Measurements from ENCODE around the gene KRT76.

KRT76 gene

DNA sequence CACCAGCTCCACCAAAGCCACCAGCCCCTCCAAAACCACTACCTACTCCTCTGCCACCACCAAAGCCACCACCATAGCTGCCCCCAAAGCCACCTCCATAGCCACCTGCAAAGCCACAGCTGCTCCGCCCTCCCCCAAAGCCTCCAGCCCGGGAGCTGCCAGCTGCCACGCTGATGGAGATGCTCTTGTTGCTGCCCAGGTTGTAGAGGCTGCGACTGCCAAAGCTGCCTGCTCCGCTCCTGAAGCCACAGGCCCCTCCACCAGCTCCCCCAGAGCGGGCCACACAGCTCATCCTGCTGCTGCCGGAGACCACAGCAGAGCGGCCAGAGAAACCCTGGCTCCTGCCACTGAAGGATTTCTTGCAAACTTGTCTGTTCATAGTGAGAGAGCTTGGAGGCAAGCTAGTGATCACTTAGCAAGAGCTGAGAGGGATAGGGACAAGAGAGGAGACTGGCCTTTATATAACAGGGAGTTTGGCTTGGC is at the start of gene KRT76:
Gene KRT76 (minus strand): TSS at position 433 of the 483 bp plus-strand sequence. CDS start 54 bp downstream, at position 379.
- no peak for DNase-seq (ENCODE audit: low spot score)

DNA sequence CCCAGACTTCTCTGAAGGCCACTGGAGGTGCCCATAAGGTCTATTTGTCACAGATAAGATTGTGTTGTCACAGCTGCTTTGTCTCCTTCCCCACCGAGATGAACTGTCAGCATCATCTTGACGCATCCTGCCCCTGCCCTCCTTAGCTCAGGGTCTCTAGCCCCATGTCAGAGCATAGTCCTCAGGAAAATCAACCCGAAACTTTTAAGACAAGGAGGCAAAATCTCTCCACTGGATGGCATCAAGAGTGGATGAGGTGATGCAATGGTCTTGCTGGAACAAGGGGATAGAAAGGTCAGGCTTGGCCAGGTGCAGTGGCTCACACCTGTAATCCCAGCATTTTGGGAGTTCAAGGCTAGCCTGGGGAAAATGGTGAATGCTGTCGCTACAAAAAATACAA is 48.8 kb upstream of the KRT76 start:
- DNase-seq (ENCODE audit: low spot score): no peak

DNA sequence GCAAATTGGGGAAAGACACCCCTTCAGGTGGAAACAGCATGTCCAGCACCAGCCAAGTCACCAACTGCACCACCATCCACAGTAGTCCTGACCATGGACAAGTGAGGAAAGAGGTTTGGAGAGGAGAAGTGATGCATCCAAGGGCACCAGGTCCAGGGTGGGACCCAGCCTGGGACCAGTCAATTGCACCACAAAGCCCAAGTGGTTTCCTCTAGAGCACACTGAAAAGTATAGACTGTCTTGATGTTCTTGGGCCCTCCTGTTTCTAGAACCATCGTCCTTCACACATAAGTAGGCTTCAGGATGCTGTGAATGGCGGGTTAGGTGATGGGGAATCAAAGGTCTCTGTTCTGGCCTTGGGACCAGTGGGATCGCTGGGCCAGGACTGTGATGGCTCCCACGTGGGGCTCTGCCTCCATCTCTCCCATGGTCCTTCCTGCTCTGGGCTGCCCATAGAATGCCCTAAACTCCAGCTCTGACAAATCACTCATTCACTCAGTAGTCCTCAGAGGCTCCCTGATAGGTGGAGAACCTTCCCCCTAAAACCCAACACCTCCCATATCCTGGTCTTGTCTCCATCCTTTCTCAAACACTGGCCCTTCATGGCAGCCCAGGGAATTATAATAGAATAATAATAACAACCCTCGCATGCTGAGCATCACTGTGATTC is 47.7 kb upstream of the KRT76 start:
- no peak for DNase-seq (ENCODE audit: low spot score)

DNA sequence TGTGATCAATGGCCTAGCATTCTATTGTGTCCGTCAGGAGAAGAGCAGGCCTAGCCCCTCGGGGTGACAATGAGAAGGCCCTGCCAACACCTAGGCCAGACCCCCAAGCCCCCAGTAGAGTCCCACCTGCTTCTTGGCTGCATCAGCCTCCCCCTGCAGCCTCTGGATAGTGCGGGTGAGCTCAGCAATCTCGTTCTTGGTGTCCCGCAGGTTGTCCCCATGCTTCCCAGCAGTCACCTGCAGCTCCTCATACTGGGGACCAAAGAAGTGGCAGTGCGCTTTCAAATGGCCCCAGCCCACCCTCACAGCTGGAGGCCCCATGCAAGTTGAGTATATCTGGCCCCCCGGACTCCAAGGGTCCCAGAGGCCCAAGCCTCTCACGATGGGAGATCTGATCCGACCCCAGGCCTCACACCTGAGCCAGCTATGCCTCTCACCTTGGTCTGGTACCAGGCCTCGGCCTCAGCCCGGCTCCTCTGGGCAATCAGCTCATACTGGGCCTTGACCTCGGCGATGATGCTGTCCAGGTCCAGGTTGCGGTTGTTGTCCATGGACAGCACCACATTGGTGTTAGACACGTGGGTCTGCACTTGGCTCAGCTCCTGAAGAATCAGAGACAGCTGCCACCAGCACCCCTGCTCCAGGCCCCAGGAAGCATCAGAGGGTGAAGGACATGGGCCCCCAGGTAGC is 46.8 kb upstream of the KRT76 start:
- DNase-seq (ENCODE audit: low spot score): no peak

DNA sequence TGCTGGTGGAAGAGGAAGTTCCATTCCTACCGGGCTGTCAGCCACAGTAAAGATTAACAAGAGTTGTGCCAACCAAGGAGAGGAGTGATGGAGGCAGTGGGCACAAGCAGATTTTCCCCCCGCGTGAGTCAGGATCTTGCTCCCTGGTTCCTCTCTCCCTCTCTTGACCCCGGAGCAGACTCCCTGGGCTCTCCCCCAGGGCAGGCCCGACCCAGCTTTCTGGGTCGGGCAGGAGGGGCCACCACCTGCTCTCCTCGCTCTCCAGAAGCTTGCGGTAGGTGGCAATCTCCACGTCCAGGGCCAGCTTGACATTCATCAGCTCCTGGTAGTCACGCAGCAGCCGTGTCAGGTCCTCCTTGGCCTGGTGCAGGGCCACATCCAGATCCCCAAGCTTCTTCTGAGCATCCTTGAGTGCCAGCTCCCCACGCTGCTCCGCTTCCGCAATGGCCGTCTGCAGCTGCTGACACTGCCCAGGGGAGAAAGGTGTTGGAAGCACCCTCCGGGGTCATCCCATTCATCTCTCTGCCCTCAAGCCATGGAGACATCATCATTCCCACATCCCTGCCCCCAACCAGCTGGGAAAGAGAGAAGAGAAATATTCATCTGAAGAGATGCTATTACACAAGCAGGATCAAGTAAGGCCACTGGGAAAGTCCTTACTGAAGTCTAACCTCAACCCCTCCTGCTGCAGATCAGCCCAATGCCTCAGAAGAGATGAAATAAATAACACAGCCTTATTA is 45.8 kb upstream of the KRT76 start:
- no peak for DNase-seq (ENCODE audit: low spot score)

DNA sequence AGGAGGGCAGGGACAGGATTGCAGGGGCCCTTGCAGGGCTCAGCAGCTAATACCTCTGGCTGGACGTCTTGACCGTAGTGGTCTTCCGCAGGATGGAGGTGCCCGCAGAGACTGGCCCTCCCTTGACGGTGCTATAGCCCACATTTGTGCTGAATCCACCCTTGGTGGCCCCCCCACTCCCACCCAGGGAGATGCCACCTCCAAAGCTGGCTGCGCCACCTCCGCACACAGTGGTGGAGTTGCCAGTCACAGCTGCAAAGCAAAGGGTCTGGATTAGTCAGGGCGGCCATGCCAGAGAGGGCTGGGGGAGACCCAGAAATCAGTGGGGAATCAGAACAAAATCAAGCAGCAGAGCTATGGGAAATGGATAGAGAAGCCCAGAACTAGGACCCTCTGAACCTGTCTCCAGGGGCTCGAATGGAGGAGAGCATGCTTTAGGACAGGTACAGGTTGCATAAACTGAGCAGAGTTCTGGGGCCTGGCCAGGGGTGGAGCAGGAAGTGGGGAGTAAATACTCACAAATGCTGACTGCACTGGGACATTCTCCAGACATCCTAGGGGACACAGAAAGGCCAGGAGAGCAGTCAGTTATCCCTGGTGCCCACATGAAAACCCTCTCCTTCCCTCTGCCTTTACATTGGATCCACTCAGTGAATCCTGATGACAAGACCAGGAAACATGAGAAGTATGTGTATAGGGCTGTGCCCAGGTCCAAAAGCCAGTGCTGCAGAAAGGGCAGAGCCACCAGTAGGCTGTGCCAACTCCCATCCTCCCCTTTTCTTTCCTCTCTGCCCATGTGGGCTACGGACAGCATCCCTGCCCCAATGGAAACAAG is 44.9 kb upstream of the KRT76 start:
- no peak for DNase-seq (ENCODE audit: low spot score)

DNA sequence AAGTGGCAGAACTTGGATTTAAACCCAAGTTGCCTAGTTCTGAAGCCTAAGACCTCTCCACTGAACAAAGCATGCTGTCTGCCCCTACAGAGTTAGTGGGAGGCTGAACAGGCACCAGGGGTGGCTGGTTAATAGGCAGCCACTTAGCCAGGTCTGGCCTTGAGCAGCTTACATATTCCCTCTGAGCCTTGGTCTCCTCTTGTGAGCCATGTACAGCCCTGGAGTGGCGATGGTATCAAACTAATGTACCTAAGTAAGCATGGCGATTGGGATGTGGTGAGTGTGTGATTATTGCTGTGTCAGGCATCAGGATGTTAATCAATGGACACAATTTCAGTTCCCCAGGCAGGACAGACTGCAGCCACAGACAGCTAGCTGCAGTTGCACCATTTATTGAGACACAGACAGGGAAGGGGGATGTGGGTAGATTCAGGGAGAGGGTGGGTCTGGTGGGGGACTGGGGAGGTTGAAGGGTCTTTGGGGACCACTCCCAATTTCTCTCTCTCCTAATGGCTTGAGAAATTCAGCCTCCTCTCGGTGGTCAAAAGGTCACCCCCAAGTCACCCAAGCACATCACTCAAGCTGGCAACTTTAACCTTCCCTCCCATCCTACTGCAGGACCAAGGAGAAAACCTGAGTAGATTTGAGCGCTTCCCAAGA is 44.1 kb upstream of the KRT76 start:
- no peak for DNase-seq (ENCODE audit: low spot score)

DNA sequence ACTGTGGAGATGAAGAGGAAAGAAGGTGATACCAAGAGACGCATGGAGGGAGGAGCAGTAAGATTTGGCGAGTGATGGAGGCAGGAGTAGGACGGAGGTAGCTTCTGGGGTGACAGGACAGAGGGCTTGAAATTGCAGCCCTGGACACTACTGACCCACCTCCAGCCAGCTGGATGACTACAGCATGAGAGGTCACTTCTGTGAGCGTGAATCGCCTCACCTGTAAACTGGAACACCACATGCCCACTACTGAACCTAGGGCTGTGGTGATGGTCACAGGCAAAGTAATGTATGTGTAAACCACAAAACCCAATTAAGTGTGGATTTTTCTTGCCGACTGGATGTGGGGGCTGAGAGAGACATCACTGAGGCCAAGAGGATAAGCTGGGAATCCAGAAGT is 43.4 kb upstream of the KRT76 start:
- DNase-seq (ENCODE audit: low spot score): no peak

DNA sequence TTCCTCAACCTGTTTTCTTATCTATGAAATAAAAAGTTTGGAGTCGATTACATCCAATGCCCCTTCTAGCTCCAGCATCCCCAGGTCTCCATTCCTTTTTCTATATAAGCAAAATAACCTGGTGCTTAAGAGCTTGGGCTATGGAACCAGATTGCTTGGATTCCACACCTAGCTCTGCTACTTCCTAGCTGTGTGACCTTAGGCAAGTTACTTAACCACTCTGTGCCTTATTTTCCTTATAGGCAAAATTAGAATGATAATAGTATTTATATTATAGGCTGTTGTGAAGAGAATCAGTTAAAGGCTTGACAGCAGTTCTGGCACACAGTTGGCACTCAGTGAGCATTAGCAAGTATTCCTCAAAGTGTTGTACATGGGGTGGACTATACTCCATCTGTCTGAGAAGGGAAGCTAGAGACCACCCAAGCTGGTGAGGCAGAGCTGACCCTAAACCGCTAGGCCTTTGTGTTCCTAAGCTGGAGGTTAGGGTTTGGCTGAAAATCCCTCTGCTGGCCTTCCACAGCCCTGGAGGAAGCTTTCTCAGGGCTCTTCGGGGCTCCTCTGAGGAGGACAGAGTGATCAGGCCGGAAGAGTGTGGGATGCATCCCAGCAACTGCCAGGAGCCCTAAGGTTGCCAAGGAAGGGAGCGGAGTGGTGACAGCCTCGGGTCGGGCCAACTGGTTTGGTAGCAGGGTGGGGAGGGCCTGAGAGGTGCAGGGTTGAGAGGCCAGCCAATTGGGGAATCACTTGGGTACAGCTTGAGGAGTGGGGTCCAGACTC is 42.8 kb upstream of the KRT76 start:
- no peak for DNase-seq (ENCODE audit: low spot score)

DNA sequence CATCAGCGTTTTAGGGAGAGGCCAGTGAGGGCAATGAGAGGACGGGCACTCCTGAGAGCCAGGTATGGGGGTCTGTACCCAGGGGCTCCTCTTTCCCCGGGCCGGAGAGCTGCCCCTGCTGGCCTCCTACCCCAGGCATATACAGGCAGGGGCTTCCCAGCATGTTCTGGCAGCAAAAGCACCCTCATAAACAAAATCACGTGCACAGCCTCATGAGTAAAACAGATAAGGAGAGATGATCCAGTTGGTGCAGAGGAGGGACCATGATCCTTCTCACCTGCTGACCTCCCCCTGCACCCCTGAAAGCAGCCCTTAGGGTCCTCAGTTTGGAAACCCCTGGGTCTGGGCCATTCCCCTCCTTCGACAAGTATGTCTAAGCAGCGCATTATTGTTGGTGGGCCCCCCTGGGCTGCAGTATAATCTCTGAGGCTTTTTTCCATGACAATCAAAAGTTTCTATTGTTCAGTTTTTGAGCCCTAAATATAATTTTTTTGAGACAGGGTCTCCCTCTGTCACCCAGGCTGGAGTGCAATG is 41.8 kb upstream of the KRT76 start:
- no peak for DNase-seq (ENCODE audit: low spot score)

DNA sequence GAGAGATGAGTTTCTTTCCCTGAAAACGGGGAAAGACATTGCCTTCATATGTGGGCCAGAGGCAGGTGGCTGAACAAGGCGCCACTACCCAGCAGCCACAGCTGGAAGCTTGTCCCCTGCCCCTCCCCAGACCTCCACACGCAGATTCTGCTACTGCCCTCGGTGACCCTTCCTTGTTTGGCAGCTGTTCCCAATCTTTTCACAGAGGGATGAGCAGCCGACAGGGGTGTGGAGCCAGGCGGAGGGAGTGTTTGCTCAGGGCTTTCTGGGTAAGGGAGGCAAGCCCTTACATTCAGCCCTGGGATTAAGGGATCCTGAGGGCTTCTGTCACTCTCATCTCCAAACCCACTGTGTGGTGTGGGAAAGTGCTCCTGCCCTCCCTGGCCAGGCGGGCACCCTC is 41.2 kb upstream of the KRT76 start:
- no peak for DNase-seq (ENCODE audit: low spot score)

DNA sequence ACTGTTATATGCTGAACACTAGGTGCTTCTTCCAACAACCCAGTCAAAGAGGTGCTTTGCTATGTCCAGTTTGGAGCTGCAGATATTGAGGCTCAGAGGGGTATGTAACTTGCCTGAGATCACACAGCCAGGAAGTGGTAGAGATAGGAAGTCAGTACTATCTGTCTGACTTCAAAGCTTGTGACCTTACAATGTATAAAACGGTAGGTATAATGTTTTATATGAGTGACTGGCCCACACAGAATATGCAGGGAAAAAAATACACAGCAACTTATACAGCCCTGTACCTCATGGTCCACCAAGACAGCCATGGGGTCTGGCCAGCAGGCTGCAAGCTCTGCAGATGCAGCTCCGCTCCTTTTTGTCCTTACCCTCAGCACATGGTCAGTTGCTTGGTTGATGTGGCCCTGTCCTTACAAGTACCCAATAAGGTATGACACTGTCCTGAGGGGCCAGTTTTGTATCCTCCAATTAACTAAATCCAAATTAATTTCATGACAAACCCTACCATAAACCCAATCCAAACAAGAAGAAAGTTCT is 40.6 kb upstream of the KRT76 start:
- DNase-seq (ENCODE audit: low spot score): no peak

DNA sequence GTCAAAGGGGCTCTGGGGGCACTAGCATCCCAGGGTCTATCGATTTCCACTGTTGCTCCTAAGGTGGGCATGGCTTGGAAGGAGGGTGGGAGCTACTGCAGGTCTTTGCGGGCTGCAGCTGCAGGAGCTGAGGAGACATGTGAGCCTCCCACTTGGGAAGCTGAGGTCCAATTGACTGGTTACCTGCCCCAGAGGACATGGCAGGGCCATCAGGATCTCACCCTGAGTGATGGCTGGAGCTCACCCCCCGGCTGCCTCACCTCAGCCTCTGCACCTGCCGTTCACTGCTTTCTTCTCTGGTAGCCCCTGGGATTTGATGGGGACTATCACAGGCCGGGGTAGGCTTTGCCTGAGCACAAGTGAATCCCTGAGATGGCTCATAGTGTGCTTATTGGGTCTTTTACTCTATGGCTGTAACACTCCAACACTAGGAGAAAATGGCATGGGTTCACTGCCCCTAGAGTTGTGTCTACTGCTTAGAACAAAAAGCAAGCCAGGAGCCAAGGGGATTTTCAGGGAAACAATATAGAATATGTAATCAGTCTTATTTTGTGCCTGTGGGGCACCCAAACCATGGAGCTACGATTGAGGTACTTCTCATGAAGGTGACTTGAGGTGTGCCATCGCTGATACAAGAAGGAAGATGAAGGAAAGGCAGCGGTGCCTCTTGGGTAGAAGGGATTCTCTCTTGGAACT is 40.0 kb upstream of the KRT76 start:
- DNase-seq (ENCODE audit: low spot score): no peak

DNA sequence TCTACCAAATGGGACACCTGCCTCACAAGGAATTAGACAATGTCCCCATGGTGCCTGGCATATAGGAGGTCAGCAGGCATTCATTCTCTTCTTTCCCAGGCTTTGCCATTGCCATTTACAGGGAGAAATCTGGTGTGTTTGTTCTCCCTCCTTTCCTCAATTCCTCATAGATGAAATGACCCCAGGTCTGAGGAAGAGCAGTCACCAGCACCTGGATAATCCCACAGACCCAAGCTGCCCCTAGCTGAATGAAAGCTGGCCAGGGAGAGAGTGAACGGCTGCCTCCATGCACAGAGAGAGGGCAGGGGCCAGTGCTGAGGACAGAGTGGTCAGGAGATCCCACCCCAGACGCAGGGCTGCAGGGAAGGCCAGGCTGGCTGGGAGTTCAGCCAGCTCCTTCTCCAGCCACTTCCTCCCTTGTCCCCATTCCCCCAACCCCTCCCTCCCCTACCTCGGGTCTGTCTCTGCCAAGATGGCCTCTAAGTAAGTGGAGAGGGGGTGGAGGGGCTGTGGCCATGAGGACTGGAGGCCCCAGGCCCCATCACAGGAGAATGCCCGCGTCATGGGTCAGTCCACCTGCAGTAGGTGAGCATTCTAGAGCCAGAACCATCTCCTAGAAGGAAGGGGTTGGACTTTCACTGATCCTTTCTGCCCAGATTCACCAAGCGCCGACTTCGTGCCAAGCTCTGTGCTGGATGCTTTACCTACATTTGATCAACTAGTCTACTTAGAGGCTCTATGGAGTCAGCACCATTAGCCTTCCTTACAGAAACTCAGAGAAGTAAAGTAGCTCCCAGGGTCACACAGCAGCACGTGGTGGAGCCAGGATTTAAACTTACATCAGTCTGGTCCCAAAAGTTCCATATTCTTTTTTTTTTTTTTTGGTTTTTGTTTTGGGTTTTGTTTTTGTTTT is 38.8 kb upstream of the KRT76 start:
- no peak for DNase-seq (ENCODE audit: low spot score)

DNA sequence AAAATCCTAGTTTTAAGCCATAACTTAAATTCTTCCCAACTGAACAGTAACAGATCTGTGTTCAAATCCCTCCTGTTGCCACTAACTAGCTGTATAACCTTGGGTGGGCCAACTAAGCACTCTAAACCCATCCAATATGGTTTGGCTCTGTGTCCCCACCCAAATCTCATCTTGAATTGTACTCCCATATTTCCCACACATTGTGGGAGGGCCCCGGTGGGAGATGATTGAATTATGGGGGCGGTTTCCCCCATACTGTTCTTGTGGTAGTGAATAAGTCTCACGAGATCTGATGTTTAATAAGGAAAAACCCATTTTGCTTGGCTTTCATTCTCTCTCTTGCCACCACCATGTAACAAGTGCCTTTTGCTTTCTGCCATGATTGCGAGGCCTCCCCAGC is 38.0 kb upstream of the KRT76 start:
- DNase-seq (ENCODE audit: low spot score): no peak

DNA sequence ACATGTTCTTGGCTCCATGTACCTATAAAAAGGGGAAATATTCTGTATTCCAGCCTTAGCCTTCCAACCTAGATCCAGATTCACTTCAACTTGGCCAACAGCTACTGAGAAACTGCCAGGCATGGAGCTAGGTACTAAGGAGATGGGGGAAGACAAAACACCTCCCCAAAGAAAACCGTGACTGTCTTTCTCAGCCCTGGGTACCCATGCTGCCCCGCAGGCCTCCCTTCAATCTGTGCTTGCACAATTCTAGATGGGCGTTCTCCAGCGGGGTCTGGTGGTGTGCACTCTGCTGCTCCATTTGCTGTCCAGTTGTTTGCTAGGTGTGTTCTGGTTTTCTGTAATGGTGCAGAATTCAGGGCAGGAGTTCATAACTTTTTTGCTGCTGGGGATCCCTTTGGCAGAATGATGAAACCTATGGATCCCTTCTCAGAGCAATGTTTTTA is 37.6 kb upstream of the KRT76 start:
- no peak for DNase-seq (ENCODE audit: low spot score)

DNA sequence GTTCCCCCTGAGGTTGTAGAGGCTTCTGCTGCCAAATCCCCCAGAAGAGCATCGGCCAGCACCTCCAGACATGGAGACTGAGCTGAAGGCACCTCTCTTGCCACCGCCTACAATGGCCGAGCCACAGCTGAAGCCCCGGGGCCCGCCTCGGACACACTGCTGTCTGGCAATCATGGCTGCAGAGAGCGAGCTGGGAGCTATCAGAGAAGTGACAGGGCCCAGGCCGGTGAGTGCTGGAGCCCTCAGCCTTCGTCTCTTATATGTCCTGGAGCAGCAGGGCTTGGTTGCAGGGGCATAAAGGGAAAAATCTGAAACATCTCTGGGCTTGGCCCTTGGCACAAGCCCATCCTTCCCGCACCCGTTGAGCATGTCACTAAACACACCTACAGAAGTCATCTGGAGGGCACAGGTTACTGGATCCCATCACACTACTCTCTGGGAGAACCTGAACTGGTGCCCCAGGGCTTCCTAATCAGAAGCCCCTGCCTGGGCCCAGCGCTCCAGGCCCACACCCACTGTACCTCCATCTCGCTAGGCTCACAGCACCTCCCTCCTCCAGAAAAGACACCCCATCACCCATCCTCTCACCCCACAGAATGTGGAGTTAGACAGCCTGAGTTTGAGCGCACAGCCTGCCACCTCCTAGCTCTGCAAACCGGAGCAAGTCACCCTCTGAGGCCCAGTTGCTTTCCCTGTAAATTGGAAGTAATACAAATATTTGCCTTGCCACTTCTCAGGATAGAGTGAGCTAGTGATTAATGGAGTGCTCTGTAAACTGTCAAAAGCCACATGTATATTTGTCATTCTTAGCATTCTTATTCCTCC is 37.0 kb upstream of the KRT76 start, which contains the start of gene KRT4:
Gene KRT4 (minus strand): TSS at position 232 of the 825 bp plus-strand sequence. CDS start 58 bp downstream, at position 174.
- DNase-seq (ENCODE audit: low spot score): no peak

Measured in RKO (cell line).